AG09309 (cell line): ENCODE data around the gene LHFPL6.

Experiments
- DNase-seq: peaks from one replicate; pipeline ENCODE4 v3.0.0-alpha.2; 2010; ENCODE audit warnings: low read depth
- H3K4me3 ChIP-seq: 2 replicates; pipeline ENCODE4 v1.5.1; 2011; ENCODE audit warnings: mild to moderate bottlenecking, low read depth, low read length, moderate library complexity; ENCODE audit not compliant: control insufficient read depth
- TF ChIP-seq, protein P1 (sequence below): IDR thresholded peaks from 2 replicates; pipeline ENCODE4 v1.5.1; 2011; ENCODE audit warnings: mild to moderate bottlenecking, low read depth, low read length, inconsistent platforms; ENCODE audit not compliant: insufficient read depth, control insufficient read depth; ENCODE audit errors: missing control alignments

Gene LHFPL6

DNA sequence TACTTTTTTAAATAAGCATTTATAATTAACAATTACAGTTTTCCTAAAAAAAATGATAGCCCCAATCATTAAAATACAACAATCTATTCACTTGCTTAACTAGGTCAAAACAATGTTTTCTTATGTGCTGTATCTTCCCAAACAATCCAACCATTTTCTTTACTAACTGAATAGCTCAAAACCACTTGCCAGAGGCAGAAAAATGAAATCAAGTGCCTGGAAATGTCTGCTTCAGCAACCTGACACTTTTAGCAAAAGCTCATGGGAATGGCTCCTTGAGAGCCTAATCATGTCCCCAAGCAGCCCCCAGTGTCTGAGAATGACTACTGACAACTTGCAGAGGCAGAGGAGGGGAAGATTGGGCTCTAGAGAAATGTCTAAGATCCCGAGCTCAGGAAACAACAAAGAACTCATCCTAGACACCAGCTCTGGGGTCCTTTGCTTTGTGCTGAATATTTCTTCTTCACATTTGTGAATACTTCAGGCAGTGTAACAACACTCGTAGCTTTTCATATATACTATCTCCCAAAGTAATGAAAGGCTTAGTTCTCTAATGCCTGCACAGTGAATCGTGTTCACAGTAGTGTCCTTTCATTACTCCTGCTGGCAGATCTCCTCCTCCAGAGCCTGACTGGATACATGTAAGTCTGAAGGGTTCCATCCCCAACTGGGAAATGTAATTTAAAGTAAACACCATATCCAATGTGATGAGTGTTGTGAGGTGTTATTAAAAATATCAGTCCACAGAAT lies 280.0 kb downstream of the LHFPL6 start:
- H3K4me3 ChIP-seq = no peak overlapping the region
- TF ChIP-seq, protein P1, sequence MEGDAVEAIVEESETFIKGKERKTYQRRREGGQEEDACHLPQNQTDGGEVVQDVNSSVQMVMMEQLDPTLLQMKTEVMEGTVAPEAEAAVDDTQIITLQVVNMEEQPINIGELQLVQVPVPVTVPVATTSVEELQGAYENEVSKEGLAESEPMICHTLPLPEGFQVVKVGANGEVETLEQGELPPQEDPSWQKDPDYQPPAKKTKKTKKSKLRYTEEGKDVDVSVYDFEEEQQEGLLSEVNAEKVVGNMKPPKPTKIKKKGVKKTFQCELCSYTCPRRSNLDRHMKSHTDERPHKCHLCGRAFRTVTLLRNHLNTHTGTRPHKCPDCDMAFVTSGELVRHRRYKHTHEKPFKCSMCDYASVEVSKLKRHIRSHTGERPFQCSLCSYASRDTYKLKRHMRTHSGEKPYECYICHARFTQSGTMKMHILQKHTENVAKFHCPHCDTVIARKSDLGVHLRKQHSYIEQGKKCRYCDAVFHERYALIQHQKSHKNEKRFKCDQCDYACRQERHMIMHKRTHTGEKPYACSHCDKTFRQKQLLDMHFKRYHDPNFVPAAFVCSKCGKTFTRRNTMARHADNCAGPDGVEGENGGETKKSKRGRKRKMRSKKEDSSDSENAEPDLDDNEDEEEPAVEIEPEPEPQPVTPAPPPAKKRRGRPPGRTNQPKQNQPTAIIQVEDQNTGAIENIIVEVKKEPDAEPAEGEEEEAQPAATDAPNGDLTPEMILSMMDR = no peak
- no peak for DNase-seq

DNA sequence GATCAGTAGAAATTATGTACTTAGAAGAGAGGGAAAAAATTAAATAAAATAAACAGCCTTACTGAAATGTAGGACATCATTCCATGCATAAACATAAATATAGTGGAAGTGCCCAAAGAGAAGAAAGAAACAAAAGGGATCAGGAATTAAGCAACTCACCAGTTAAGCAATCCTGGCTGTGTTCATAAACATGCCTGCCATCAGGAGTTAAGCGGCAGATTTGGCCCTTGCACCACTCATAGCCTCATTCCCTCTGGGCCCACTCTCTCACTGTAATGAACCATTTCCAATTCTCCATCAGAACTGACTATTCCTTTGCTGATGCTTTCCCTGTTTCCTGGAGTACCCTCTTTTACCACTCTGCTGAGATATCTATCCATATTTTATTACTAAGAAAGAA lies 281.4 kb downstream of the LHFPL6 start:
- DNase-seq = no peak
- TF ChIP-seq, protein P1 = no peak
- no peak overlapping the region for H3K4me3 ChIP-seq

DNA sequence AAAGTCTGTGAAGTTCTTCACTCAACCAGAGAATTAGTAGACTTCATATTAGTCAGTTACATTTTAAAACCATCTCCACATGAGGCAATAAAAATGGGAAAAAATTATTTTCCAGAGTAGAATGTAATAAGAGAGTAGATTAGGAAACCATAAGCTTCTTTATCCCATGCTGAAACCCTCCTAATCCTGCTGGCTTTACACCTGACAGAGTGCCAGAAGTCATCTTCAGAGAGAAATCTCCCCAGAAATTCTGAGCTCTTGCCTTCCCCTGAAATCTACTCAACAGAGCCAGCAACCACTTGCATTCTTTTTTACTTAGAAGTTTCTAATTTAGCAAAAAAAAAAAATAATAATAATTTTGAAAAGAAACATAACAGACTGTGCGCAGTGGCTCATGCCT lies 284.8 kb downstream of the LHFPL6 start:
- H3K4me3 ChIP-seq = no peak overlapping the region
- TF ChIP-seq, protein P1 = no peak
- DNase-seq = no peak

DNA sequence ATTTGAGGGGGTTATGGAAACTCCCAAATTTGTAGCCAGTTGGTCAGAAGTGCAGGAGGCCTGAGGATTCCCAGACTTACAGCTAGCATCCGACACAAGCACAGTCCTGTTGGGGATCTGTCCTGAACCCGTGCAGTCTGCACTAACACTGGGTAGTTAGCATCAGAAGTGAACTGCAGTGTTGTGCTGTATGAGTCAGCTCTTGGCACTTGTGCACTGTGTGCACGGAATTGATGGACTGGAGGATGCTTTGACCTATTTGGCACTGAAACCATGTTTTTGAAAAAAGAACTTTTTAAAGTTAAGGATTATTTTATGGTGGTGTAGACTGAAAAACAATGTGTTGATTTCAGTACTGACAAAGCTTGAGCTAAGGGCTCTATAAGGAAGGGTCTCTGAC lies 285.7 kb downstream of the LHFPL6 start:
- no peak overlapping the region for H3K4me3 ChIP-seq
- DNase-seq = no peak
- TF ChIP-seq, protein P1 = no peak

DNA sequence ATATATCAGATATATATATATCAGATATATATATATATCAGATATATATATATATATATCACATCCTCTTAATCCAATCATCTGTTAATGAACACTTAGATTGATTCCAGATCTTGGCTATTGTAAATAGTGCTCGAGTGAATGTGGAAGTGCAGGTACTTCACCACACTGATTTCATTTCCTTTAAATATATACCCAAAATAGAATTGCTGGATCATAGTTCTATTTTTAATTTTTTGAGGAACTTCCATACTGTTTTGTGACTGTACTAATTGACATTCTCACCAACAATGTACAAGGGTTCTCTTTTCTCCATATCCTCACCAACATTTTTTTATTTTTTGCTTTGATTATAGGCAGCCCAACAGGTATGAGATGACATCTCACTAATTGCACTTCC lies 287.2 kb downstream of the LHFPL6 start:
- TF ChIP-seq, protein P1 = no peak
- DNase-seq = no peak
- no peak overlapping the region for H3K4me3 ChIP-seq

DNA sequence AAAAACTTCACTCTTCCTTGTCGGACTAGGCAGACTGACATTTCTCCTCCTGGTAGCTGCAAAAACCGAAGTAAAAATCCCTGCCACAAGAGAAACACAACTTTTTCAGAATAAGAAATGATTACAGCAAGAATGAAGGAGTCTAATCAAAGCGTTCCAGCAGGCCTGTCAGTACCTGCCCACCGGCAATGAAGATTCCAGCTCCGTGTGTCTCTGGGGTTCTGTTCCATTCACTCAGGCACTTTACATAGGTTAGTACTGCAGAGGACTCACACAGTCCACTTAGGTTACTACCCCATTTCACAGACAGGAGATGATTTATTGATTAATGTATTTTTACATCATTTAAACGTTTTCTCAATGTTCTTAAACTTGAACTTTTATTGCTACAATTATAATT lies 289.3 kb downstream of the LHFPL6 start:
- H3K4me3 ChIP-seq = no peak overlapping the region
- DNase-seq = no peak
- TF ChIP-seq, protein P1 = no peak

DNA sequence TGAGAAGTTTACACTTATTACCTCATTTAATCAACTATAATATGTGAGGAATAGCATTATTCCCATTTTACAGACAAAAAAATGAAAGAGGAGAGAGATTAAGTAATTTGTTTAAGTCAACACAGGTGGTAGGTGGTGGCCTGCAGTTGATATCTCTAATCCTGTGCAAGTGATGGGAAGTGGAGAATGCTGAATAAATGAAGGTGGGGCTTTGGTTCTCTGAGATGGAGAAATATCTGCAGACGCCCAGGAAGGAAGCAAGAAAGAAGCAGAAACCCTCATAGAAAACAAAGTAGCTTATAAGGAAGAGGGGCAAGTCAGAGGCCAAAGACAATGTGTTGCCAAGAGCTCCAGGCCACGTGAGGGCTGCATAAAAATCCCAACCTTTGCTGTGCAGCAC lies 290.4 kb downstream of the LHFPL6 start:
- DNase-seq = no peak
- no peak overlapping the region for H3K4me3 ChIP-seq
- TF ChIP-seq, protein P1 = no peak
